Measurements from ENCODE around the gene ME2. TPM values are rescaled to one million over a fixed set of nuclear protein-coding genes. Genes with fewer than 3 reads are reported as not detected.
A peak's percentile ranks its signal among the peaks of the same experiment; 100 is the strongest.

ME2 gene
- total and polyA plus RNA-seq, 9 of the 15 experiments (the other 6 are each of a cell fraction or from before 2014, with no cell fraction given): 12.3 to 54.4 (median 36.2) TPM

DNA sequence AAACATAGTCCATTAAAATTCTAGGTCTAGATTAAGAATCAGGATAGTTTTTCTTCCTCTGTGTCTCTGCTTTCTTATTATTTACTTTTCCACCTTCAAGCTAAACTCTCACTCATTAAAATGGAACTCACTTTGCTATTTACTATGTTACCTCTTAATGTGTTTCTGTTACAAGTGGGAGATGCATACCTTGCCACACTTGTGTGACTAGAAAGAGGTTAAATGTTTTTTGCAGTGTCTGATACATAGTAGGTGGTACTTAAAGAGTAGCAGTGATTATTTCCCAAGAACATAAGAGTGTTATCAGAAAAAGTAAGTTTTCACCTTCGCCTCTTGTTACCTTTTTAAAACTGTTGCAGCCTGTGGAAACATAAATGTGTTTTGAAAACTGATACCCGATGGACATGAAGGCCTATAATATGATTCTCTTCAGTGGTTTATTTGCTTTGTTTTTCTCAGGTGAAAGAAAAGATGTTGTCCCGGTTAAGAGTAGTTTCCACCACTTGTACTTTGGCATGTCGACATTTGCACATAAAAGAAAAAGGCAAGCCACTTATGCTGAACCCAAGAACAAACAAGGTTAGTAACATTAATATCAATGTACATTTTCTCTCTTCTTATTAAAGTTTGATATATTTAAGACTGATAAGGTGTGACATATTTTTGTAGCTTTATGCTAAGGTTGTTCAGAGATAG lies 16.6 kb downstream of the ME2 start:
- no peaks in the 10 kb centered on the region for H3K27me3 ChIP-seq (ENCODE audit: control insufficient read depth in 2 of 2, insufficient read depth in 2 of 2, low read length in 2 of 2)
- intact Hi-C loops (cut with micrococcal nuclease): no loop called here
- WGBS (ENCODE audit: insufficient coverage, low coverage, missing lambda C conversion rate): 89% methylated on average over 4 of the region's 4 CpGs
- H2AFZ ChIP-seq (ENCODE audit: low read depth, low read length): no peak overlapping the region
- no peak overlapping the region for H3K4me3 ChIP-seq
- no peak for TF ChIP-seq THRAP3 (IDR thresholded peaks at IDR 0.05; ENCODE audit: borderline replicate concordance)
- TF ChIP-seq ZNF696 (CRISPR knock-in tag; conservative IDR thresholded peaks at IDR 0.05): no peak
- TF ChIP-seq KLF16 (IDR thresholded peaks at IDR 0.05): no peak
- TF ChIP-seq NFYB (IDR thresholded peaks at IDR 0.05; ENCODE audit: extremely low read depth, insufficient read length): no peak
- TF ChIP-seq, protein P1, sequence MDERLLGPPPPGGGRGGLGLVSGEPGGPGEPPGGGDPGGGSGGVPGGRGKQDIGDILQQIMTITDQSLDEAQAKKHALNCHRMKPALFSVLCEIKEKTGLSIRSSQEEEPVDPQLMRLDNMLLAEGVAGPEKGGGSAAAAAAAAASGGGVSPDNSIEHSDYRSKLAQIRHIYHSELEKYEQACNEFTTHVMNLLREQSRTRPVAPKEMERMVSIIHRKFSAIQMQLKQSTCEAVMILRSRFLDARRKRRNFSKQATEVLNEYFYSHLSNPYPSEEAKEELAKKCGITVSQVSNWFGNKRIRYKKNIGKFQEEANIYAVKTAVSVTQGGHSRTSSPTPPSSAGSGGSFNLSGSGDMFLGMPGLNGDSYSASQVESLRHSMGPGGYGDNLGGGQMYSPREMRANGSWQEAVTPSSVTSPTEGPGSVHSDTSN (CRISPR knock-in tag; IDR thresholded peaks at IDR 0.05; ENCODE audit: low read depth): no peak
- TF ChIP-seq, protein P1 (tag; conservative IDR thresholded peaks at IDR 0.05; ENCODE audit: low read depth): no peak
- TF ChIP-seq FOSL1 (tag; conservative IDR thresholded peaks at IDR 0.05): no peak
- no peaks in the 10 kb centered on the region; the same call in 2 of the 3 replicates for H3K79me2 ChIP-seq (ENCODE audit: control insufficient read depth, insufficient read depth, low read length)
- no peak overlapping the region for H3K27ac ChIP-seq (ENCODE audit: extremely low read depth, low read depth, low read length)
- H3K4me2 ChIP-seq (ENCODE audit: insufficient read depth, low read length): no peak overlapping the region
- ATAC-seq: no peak
- in situ Hi-C loops (cut with MboI): no loop called here
- POLR2A ChIA-PET: interaction anchor here (0.6 to 1.7 kb wide), 2 partner anchors 38 to 46 kb away, joined by 3 read pairs; no protein-coding TSS in a partner anchor
- H3K9me3 ChIP-seq (replicated peaks; ENCODE audit: control insufficient read depth, insufficient read depth, low read depth, low read length): no peaks in the 10 kb centered on the region
- peak; percentile 26 for FAIRE-seq
- H4K20me1 ChIP-seq (replicated peaks; ENCODE audit: control insufficient read depth, insufficient read depth, low read length): no peaks in the 10 kb centered on the region
- no peak overlapping the region for H3K9ac ChIP-seq (ENCODE audit: insufficient read depth in 1 of 2, low read depth in 2 of 2, low read length in 2 of 2)
- H3K4me1 ChIP-seq (replicated peaks in 1 of 2; ENCODE audit: control insufficient read depth in 2 of 2, insufficient read depth in 2 of 2, low read length in 2 of 2): no peaks in the 10 kb centered on the region
- DNase-seq (ENCODE audit: extremely low read depth in 1 of 4, low spot score in 3 of 4): no peak
- no peaks in the 10 kb centered on the region for H3K9me1 ChIP-seq (ENCODE audit: control insufficient read depth, insufficient read depth, low read length)
- H3K36me3 ChIP-seq (ENCODE audit: control insufficient read depth, insufficient read depth, low read length): peaks cover 14% of the 10 kb centered on the region; the same call in 2 of the 3 replicates
- CTCF ChIA-PET (ENCODE audit: low intra/inter-chr PET ratio): no interaction called here
- BruUV-seq (replicated peaks): no TSS peak

Measured in K562 (cell line).